Measurements from ENCODE around the gene ADARB1.

- TF ChIP-seq CTCF (IDR thresholded peaks at IDR 0.05) (no peak), POLR2A (IDR thresholded peaks at IDR 0.05) (no peak)
These were observed 37.3 kb downstream of the ADARB1 start for GRCh38 chr21:45111703-45112102.
